Measurements from ENCODE around the gene LGSN.
"Not testable (repeated sequence)": the region's sequence is repeated elsewhere in the genome, so short reads cannot be mapped to it uniquely, and the experiment has no call there.

The LGSN gene, protein sequence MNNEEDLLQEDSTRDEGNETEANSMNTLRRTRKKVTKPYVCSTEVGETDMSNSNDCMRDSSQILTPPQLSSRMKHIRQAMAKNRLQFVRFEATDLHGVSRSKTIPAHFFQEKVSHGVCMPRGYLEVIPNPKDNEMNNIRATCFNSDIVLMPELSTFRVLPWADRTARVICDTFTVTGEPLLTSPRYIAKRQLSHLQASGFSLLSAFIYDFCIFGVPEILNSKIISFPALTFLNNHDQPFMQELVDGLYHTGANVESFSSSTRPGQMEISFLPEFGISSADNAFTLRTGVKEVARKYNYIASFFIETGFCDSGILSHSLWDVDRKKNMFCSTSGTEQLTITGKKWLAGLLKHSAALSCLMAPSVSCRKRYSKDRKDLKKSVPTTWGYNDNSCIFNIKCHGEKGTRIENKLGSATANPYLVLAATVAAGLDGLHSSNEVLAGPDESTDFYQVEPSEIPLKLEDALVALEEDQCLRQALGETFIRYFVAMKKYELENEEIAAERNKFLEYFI

DNA sequence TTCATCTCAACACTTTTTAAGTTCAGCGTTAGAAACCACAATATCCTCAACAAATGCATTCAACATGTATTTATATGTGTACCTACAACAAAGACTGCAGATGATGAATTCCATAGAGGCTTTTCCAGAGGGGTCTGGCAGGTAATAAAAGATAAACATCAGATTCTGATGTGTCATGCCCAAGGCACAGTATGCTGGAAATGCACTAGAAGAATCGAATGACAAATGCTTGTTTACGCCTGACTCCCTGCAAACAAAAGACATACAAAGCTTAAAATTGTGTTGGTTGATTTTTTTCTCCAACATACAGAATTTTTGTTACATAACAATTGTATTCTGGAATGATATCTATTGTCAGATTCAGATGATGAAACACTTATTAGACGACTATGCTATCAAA, at the start of gene LGSN:
LGSN (minus strand) TSS at position 45 of the 400 bp plus-strand sequence; CDS start at position 5, 40 bp downstream.
- Histone ChIP-seq H3K36me3 (ENCODE audit: insufficient read depth, low read length) (no peaks in the 10 kb centered on the region), H3K27me3 (ENCODE audit: insufficient read depth, low read length, poor library complexity) (no peaks in the 10 kb centered on the region)

DNA sequence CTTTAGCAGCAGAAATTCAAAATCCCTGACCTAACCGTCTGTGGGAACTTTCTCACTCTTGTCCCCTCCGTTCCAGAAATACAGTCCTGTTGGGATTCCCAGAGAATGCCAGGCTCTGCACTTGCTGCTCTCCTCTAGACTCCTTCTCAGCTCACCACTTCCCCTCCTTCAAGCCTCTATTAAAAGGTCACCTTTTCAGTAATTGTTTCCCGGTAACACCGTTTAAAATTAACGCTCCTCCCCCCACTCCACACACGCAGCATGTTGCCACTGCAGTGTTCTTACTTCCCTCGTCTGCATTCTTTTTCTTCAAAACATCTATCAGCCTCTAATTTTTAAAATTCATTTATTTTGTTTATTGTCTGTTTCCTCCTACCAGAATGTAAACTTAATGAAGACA, 48.6 kb upstream of the LGSN start:
- H2AFZ ChIP-seq (ENCODE audit: low read depth, low read length), result no peak overlapping the region
- ATAC-seq (ENCODE audit: insufficient read depth, low read depth), result no peak
- TF ChIP-seq, protein P1, sequence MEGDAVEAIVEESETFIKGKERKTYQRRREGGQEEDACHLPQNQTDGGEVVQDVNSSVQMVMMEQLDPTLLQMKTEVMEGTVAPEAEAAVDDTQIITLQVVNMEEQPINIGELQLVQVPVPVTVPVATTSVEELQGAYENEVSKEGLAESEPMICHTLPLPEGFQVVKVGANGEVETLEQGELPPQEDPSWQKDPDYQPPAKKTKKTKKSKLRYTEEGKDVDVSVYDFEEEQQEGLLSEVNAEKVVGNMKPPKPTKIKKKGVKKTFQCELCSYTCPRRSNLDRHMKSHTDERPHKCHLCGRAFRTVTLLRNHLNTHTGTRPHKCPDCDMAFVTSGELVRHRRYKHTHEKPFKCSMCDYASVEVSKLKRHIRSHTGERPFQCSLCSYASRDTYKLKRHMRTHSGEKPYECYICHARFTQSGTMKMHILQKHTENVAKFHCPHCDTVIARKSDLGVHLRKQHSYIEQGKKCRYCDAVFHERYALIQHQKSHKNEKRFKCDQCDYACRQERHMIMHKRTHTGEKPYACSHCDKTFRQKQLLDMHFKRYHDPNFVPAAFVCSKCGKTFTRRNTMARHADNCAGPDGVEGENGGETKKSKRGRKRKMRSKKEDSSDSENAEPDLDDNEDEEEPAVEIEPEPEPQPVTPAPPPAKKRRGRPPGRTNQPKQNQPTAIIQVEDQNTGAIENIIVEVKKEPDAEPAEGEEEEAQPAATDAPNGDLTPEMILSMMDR (IDR thresholded peaks at IDR 0.05; ENCODE audit: borderline replicate concordance, extremely low read depth, low read length, poor library complexity, severe bottlenecking), result no peak
- no peak for TF ChIP-seq EZH2 (IDR thresholded peaks at IDR 0.05; ENCODE audit: borderline replicate concordance, low read depth, low read length, severe bottlenecking)

More for the DNA sequence above, at the start of gene LGSN:
- ATAC-seq (ENCODE audit: insufficient read depth, low read depth), result no peak
- Histone ChIP-seq H3K4me2 (ENCODE audit: insufficient read depth, low read length) (no peak within 1 kb of the TSS), H3K9ac (ENCODE audit: low read depth, low read length) (no peak within 1 kb of the TSS), H3K9me3 (ENCODE audit: insufficient read depth, low read length, severe bottlenecking) (no peaks in the 10 kb centered on the region), H3K4me1 (ENCODE audit: insufficient read depth, low read length) (no peaks in the 10 kb centered on the region), H4K20me1 (ENCODE audit: insufficient read depth, low read length) (no peaks in the 10 kb centered on the region), H3K4me3 (ENCODE audit: low read depth in 1 of 2, low read length in 2 of 2) (no peak within 1 kb of the TSS), H3K27ac (ENCODE audit: low read length) (no peak within 1 kb of the TSS), H2AFZ (ENCODE audit: low read depth, low read length) (no peak within 1 kb of the TSS), H3K79me2 (ENCODE audit: insufficient read depth, low read length) (no peaks in the 10 kb centered on the region)
- DNase-seq, result no peak
- no peak for TF ChIP-seq EZH2 (IDR thresholded peaks at IDR 0.05; ENCODE audit: borderline replicate concordance, low read depth, low read length, severe bottlenecking)
- TF ChIP-seq, protein P1 (IDR thresholded peaks at IDR 0.05; ENCODE audit: borderline replicate concordance, extremely low read depth, low read length, poor library complexity, severe bottlenecking), result no peak

DNA sequence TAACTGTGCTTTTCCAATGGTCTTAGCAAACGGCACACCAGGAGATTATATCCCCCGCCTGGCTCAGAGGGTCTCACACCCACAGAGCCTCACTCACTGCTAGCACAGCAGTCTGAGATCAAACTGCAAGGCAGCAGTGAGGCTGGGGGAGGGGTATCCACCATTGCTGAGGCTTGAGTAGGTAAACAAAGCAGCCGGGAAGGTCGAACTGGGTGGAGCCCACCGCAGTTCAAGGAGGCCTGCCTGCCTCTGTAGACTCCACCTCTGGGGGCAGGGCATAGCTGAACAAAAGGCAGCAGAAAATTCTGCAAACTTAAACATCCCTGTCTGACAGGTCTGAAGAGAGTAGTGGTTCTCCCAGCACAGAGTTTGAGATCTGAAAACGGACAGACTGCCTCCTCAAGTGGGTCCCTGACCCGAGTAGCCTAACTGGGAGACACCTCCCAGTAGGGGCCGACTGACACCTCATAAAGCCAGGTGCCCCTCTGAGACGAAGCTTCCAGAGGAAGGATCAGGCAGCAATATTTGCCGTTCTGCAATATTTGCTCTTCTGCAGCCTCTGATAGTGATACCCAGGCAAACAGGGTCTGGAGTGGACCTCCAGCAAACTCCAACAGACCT, 42.8 kb upstream of the LGSN start:
- H3K4me2 ChIP-seq (ENCODE audit: insufficient read depth, low read length); H3K9me3 ChIP-seq (ENCODE audit: insufficient read depth, low read length, severe bottlenecking); DNase-seq; H3K27me3 ChIP-seq (ENCODE audit: insufficient read depth, low read length, poor library complexity); H3K79me2 ChIP-seq (ENCODE audit: insufficient read depth, low read length); H3K4me1 ChIP-seq (ENCODE audit: insufficient read depth, low read length); ATAC-seq (ENCODE audit: insufficient read depth, low read depth); H4K20me1 ChIP-seq (ENCODE audit: insufficient read depth, low read length); H3K36me3 ChIP-seq (ENCODE audit: insufficient read depth, low read length); H2AFZ ChIP-seq (ENCODE audit: low read depth, low read length); H3K9ac ChIP-seq (ENCODE audit: low read depth, low read length); H3K27ac ChIP-seq (ENCODE audit: low read length); H3K4me3 ChIP-seq (ENCODE audit: low read depth in 1 of 2, low read length in 2 of 2): not testable (repeated sequence)

More for the DNA sequence above, 48.6 kb upstream of the LGSN start:
- DNase-seq, result no peak
- Histone ChIP-seq H3K79me2 (ENCODE audit: insufficient read depth, low read length) (no peaks in the 10 kb centered on the region), H4K20me1 (ENCODE audit: insufficient read depth, low read length) (no peaks in the 10 kb centered on the region), H3K4me3 (ENCODE audit: low read depth in 1 of 2, low read length in 2 of 2) (no peak overlapping the region), H3K4me2 (ENCODE audit: insufficient read depth, low read length) (no peak overlapping the region), H3K27me3 (ENCODE audit: insufficient read depth, low read length, poor library complexity) (no peaks in the 10 kb centered on the region), H3K36me3 (ENCODE audit: insufficient read depth, low read length) (no peaks in the 10 kb centered on the region), H3K9ac (ENCODE audit: low read depth, low read length) (no peak overlapping the region), H3K4me1 (ENCODE audit: insufficient read depth, low read length) (no peaks in the 10 kb centered on the region), H3K9me3 (ENCODE audit: insufficient read depth, low read length, severe bottlenecking) (no peaks in the 10 kb centered on the region), H3K27ac (ENCODE audit: low read length) (no peak overlapping the region)

DNA sequence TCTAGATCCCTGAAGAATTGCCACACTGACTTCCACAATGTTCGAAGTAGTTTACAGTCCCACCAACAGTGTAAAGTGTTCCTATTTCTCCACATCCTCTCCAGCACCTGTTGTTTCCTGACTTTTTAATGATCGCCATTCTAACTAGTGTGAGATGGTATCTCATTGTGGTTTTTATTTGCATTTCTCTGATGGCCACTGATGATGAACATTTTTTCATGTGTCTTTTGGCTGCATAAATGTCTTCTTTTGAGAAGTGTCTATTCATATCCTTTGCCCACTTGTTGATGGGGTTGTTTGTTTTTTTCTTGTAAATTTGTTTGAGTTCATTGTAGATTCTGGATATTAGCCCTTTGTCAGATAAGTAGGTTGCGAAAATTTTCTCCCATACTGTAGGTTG, 37.6 kb upstream of the LGSN start:
- not testable (repeated sequence) for H3K9me3 ChIP-seq (ENCODE audit: insufficient read depth, low read length, severe bottlenecking); H3K36me3 ChIP-seq (ENCODE audit: insufficient read depth, low read length); H4K20me1 ChIP-seq (ENCODE audit: insufficient read depth, low read length); H3K27ac ChIP-seq (ENCODE audit: low read length); H3K4me1 ChIP-seq (ENCODE audit: insufficient read depth, low read length); H2AFZ ChIP-seq (ENCODE audit: low read depth, low read length); H3K9ac ChIP-seq (ENCODE audit: low read depth, low read length); H3K4me3 ChIP-seq (ENCODE audit: low read depth in 1 of 2, low read length in 2 of 2); H3K4me2 ChIP-seq (ENCODE audit: insufficient read depth, low read length); ATAC-seq (ENCODE audit: insufficient read depth, low read depth); DNase-seq; H3K27me3 ChIP-seq (ENCODE audit: insufficient read depth, low read length, poor library complexity); H3K79me2 ChIP-seq (ENCODE audit: insufficient read depth, low read length)
